ENCODE measurements around the gene PEX14.

PEX14 gene

DNA sequence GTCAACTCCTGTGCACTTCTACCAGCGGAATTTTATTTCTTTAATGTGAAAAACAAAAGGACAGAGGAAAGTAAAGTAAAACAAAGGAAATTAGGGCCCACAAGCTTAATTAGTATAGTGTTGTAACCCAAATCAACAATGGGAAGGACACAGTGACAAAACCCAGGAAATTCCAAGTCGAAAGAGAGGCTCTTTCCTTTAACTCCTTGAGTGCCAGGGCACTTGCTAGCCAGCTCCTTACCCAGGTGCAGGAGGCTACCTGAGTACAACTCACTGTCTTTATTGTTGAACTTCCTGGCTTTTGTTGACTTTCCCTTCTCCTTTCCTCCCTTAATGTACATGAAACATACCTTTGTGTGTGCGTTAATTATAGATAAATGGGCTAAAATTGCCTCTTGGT lies 55.0 kb downstream of the PEX14 start:
- TF ChIP-seq, protein P1, sequence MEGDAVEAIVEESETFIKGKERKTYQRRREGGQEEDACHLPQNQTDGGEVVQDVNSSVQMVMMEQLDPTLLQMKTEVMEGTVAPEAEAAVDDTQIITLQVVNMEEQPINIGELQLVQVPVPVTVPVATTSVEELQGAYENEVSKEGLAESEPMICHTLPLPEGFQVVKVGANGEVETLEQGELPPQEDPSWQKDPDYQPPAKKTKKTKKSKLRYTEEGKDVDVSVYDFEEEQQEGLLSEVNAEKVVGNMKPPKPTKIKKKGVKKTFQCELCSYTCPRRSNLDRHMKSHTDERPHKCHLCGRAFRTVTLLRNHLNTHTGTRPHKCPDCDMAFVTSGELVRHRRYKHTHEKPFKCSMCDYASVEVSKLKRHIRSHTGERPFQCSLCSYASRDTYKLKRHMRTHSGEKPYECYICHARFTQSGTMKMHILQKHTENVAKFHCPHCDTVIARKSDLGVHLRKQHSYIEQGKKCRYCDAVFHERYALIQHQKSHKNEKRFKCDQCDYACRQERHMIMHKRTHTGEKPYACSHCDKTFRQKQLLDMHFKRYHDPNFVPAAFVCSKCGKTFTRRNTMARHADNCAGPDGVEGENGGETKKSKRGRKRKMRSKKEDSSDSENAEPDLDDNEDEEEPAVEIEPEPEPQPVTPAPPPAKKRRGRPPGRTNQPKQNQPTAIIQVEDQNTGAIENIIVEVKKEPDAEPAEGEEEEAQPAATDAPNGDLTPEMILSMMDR (IDR thresholded peaks at IDR 0.05; ENCODE audit: extremely low read depth, insufficient read depth, missing control alignments) = no peak
- no peak for DNase-seq (ENCODE audit: low spot score)
- in situ Hi-C loops (cut with MboI; ENCODE audit: low pct_unique_long_range_greater_than_20kb, low sequenced_read_pairs, unreplicated experiment) = no loop called here

DNA sequence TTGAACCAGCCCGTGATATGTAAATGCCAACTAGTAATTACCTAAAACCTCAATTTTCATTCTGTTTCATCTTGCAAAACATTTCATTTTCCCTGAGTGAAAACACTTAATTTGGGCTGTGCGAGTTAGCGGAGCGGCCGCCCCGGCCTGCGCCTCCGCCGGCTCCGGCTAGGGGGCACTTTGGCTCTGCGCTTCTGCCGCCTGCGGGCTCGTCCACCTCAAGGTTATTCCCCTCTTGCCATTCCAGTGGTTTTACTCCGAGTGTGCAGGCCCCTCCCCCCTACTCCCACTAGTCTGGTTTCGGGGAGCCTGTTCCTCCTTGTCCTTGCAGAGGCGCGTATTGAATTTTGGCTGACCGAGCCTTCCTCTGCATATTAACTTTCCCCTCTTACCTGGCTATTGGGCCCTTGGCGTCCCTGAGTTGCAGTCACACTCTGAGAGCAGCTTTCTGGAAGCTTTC lies 55.6 kb downstream of the PEX14 start:
- in situ Hi-C loops (cut with MboI; ENCODE audit: low pct_unique_long_range_greater_than_20kb, low sequenced_read_pairs, unreplicated experiment) = no loop called here
- TF ChIP-seq, protein P1 (IDR thresholded peaks at IDR 0.05; ENCODE audit: extremely low read depth, insufficient read depth, missing control alignments) = peak; percentile 84
- DNase-seq (ENCODE audit: low spot score) = no peak

- in situ Hi-C loops (cut with MboI; ENCODE audit: low pct_unique_long_range_greater_than_20kb, low sequenced_read_pairs, unreplicated experiment) = no loop called here
- no peak for DNase-seq (ENCODE audit: low spot score)
- TF ChIP-seq, protein P1 (IDR thresholded peaks at IDR 0.05; ENCODE audit: extremely low read depth, insufficient read depth, missing control alignments) = no peak
Observed at GRCh38 chr1:10530756-10531495, 56.2 kb downstream of the PEX14 start.

DNA sequence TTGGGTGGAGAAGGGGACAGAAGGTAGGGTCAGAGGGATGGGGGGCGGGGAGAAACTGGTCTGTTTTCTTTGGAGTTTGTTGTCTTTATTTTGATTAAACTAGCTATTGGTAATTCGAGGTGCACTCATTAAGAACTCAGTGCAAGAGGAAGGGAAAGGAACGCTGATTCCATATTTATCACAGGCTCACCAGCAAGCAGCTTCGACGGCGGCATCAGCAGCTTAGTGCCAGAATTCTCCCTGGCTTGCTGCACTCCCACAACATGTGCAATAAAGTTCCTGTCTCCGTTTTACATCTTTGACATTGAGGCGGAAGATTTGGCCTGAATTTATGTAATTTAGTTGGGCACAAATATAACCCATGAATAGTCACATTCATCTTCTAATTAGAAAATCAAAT lies 57.6 kb downstream of the PEX14 start:
- TF ChIP-seq, protein P1 (IDR thresholded peaks at IDR 0.05; ENCODE audit: extremely low read depth, insufficient read depth, missing control alignments) = no peak
- in situ Hi-C loops (cut with MboI; ENCODE audit: low pct_unique_long_range_greater_than_20kb, low sequenced_read_pairs, unreplicated experiment) = no loop called here
- DNase-seq (ENCODE audit: low spot score) = no peak

DNA sequence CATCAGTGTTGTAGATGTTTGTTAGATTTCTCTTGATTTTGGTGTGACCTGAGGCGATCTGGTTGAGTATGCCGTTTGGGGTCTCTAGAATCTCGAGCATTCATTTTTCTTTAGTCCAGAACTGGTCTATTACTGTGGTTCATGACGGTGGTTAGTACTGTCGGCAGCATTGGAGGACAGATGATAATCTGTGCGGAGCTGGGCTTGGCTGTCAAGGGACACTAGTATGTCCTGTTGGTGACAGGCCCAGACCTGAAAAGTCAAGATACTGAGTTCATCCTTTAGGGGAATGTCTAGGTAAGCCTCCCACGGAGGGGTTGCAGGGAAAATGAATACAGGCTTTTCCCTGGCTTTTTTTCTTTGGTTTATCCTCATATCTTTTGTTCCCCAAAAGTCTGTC lies 59.8 kb downstream of the PEX14 start:
- DNase-seq (ENCODE audit: low spot score) = no peak
- TF ChIP-seq, protein P1 (IDR thresholded peaks at IDR 0.05; ENCODE audit: extremely low read depth, insufficient read depth, missing control alignments) = no peak
- in situ Hi-C loops (cut with MboI; ENCODE audit: low pct_unique_long_range_greater_than_20kb, low sequenced_read_pairs, unreplicated experiment) = no loop called here

GRCh38 chr1:10536133-10536770 lies 61.5 kb downstream of the PEX14 start:
- in situ Hi-C loops (cut with MboI; ENCODE audit: low pct_unique_long_range_greater_than_20kb, low sequenced_read_pairs, unreplicated experiment) = no loop called here
- no peak for DNase-seq (ENCODE audit: low spot score)
- TF ChIP-seq, protein P1 (IDR thresholded peaks at IDR 0.05; ENCODE audit: extremely low read depth, insufficient read depth, missing control alignments) = no peak

Measured in GM13977 (cell line).